Stimulated activated CD4-positive, alpha-beta T cell treated with anti-CD3 and anti-CD28 coated beads, TNF-alpha, amount 100 ng/mL, for 1 hour (primary cell): Measurements from ENCODE around the gene FBXL14.
"Not testable (repeated sequence)": the region's sequence is repeated elsewhere in the genome, so short reads cannot be mapped to it uniquely, and the experiment has no call there.

ENCODE experiments used
- DNase-seq, 3 donors: peaks; one replicate each; pipeline ENCODE4 v3.0.0-alpha.2; 2020; ENCODE audit warnings: low read depth in 3 of 3, low spot score in 1 of 3

The FBXL14 gene

GRCh38 chr12:1620092-1620491, 25.7 kb upstream of the FBXL14 start:
- DNase-seq: no peak

DNA sequence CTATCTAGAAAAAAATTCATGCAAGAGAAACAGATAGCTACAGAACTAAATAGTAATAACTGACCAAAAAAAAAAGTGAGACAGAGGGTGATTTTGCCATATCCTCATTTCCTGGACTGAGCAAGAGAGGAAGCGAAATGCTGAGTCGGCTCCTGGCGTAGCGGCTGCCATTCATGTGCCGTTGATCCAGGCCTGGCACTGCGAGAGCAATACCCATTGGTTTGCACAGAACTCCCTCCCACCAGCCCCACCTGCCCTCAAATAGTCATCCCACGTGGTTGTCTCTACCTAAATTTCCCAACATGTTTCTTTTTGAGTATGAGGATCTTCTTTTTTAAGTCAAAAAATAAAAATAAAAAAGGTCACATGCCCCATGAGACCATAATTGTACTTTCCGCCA, 25.2 kb upstream of the FBXL14 start:
- no peak for DNase-seq

DNA sequence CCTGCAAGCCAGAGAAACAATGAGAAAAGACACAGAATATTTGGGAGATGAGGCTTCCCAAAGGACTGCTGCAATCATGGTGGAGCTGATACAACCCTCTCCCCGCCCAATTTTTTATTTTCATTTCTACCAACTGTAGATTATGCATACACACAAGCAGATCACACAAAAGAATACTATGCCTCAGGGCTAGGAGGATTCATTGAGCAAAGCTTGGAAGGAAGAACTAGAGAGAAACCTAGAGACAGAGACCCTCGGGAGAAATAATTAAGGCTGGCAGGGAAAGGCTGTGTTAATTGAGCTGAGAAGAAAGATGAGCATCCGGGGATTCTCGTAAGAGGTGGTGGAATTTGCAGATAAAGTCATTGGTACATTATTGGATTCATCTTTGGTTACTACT, 24.8 kb upstream of the FBXL14 start:
- DNase-seq: no peak

GRCh38 chr12:1618489-1618888, 24.1 kb upstream of the FBXL14 start:
- DNase-seq: no peak

GRCh38 chr12:1616233-1617066, 22.1 kb upstream of the FBXL14 start:
- DNase-seq: no peak

GRCh38 chr12:1614360-1614759, 20.0 kb upstream of the FBXL14 start:
- DNase-seq: no peak

- DNase-seq: no peak
Observed at GRCh38 chr12:1613860-1614259, 19.5 kb upstream of the FBXL14 start.

- DNase-seq: no peak
Observed at GRCh38 chr12:1611803-1612572, 17.6 kb upstream of the FBXL14 start.

DNA sequence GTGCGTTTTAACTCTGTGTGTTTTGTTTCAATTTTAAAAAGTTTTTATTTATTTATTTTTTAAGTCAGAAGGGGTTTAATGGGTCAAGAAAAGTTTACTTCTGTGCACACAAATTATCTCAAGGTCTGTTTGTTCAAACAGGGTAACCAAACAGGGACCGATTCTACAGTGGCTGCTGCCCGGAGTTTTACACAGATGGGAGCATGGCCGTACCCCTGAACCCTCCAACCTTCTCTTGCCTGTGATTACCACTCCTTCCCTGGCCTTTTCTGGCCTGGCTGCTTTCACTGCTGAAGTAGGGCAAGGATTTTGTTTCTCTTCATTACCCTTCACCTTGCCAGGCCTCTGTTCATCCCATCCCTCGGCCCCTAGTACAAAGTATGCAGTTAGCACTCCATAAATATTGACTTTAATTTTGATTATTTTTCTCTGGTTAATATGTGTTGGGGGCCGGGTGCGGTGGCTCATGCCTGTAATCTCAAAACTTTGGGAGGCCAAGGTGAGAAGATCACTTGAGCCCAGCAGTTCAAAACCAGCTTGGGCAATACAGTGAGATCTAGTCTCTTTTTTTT, 15.8 kb upstream of the FBXL14 start:
- no peak for DNase-seq

- no peak for DNase-seq
Observed at GRCh38 chr12:1608713-1609119, 14.3 kb upstream of the FBXL14 start.

GRCh38 chr12:1607940-1608712, 13.7 kb upstream of the FBXL14 start:
- DNase-seq: no peak

DNA sequence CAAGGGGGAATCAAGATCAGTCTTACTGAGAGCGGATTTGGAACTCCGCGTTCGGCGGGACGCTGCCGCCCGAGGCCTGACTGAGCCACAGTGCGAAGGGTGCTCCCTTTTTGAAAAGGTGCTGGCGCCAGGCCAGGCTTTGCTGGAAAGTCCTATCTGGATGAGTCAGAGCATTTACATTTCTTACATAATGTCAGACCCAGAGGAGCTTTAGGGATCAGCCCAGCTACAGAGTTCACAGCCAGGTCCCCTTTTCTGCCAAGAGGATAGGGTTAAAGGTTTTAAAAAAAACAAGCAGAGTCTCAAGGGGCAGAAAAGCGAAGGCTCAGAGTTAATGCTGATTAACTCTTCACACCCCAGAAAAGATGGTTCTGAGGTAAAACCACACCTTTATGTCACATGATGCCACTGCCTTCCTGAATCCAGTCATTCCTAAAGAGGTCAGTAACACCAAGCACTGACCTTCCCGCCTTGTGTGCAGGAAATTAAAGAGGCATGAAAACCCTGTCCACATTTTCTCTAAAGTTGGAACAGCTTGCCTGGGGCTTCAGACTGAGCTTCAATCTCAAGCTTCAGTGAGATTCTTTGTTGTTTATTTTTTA, 11.7 kb upstream of the FBXL14 start:
- peak in 2 of 3 donors; percentile 36 to 76 for DNase-seq

- no peak for DNase-seq
Observed at GRCh38 chr12:1605129-1606020, 11.0 kb upstream of the FBXL14 start.

DNA sequence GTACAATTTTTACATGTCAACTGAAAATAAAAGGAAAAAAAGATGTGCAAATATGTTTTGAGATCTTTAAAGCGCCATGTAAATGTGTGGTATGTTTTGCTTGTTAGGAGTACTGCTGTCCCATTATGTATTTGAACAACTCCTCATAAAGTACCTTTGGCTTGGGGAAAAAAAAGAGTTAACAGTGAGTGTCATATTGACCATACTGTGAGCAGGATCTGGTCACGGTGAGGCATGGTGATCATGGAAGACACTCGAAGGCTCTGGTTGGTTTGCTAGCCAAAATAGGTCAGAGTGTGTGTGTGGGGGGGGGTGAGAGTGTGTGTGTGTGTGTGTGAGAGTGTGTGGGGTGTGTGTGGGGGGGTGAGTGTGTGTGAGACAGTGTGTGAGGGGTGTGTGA, 10.1 kb upstream of the FBXL14 start:
- DNase-seq: no peak

DNA sequence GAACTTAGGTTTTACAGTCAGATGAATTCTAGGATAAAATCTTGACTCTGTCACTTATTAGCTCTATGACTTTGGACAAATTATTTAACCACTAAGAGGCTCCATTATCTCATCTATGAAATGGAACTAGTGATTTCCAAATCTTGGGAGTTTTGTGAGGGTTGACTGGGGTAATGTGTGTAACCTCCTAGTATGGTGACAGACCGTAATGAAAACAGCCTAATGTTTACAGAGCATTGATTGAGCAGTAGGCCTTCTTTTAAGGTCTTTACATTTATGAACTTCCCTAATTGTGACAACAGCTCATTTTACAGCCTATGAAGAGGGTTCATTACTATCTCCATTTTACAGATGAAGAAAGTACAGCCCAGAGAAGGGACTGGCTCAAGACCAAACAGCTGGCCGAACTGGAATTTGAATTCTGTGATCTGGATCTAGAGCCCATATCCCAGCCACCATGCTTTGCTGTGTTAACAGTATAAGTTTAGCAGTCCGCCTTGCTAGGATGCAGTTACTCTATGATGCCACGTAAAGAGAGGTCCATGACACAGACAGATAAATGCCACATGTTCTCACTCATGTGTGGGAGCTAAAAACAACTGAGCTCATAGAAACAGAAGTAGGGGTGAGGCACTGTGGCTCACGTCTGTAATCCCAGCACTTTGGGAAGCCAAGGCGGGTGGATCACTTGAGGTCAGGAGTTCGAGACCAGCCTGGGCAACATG, 9.1 kb upstream of the FBXL14 start:
- DNase-seq: no peak

DNA sequence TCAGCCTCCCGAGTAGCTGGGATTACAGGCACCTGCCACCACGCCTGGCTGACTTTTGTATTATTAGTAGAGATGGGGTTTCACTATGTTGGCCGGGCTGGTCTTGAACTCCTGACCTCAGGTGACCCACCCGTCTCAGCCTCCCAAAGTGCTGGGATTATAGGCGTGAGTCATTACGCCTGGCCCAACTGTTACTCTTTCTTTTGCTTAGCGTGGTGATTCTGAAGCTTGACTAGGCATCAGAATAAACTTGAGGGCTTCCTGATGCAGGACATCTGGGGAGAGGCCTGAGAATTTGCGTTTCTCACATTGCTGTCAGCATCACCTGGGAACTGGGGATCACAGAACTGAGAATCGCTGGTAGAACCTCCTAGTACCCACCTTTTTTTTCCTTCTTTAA, 8.3 kb upstream of the FBXL14 start:
- not testable (repeated sequence) for DNase-seq

DNA sequence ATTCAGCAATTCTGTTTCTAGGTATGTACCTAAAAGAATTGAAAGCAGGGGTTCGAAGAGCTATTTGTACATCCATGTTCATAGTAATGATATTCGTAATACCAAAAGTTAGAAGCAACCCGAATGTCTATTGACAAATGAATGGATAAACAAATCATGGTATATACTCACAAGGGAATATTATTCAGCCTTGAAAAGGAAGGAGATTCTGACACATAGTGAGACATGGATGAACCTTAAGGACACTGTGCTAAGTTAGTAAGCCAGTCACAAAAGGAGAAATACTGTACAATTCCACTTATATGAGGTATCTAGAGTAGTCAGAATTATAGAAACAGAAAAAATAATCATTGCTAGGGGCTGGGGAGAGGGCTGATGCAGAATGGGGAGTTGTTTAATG, 4.4 kb upstream of the FBXL14 start:
- no peak for DNase-seq

GRCh38 chr12:1595690-1596347, 1.4 kb upstream of the FBXL14 start:
- DNase-seq: no peak
